ENCODE results near the gene GPR151. TPM values are rescaled to one million over a fixed set of nuclear protein-coding genes. Genes with fewer than 3 reads are reported as not detected.

Gene GPR151
- total and polyA plus RNA-seq, 2 of the 13 experiments (the other 11 are each of a cell fraction or from before 2014, with no cell fraction given), result not detected

DNA sequence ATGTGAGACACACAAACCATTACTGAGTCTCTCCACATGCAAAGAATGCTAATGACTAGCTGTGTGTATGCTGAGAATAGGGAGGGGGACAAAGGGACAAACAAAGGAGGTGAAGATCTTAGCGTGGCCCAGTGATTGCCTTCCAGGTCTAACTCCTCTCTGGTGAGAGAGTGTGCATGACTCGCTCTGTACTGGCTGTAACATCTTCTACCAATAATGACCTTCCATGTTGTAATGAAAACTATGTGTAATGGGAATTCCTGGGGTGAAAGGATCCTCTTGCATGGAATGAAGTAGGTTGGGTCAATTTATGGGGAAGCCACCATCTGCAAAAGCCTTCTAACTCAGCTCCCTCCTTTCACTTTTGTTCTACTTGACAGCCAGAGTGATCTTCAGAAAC, 24.4 kb upstream of the GPR151 start:
- Histone ChIP-seq H3K79me2 (ENCODE audit: insufficient read depth, low read length) (no peaks in the 10 kb centered on the region), H3K27me3 (ENCODE audit: control insufficient read depth in 1 of 2, insufficient read depth in 2 of 2, low read length in 2 of 2) (no peaks in the 10 kb centered on the region), H3K9ac (ENCODE audit: insufficient read depth, low read depth, low read length) (no peak overlapping the region), H3K4me3 (replicated peaks in 1 of 3; ENCODE audit: insufficient read depth in 1 of 3, low read depth in 2 of 3, low read length in 3 of 3) (no peak overlapping the region), H2AFZ (ENCODE audit: low read length) (no peak overlapping the region), H3K27ac (ENCODE audit: extremely low read length, insufficient read depth, low read length) (no peak overlapping the region), H4K20me1 (ENCODE audit: insufficient read depth, low read length) (no peaks in the 10 kb centered on the region), H3K4me1 (ENCODE audit: insufficient read depth, low read length) (no peaks in the 10 kb centered on the region), H3K9me3 (ENCODE audit: low read length) (no peaks in the 10 kb centered on the region), H3K4me2 (ENCODE audit: low read depth, low read length) (no peak overlapping the region), H3K36me3 (replicated peaks in 1 of 2; ENCODE audit: control insufficient read depth in 1 of 2, insufficient read depth in 2 of 2, low read length in 2 of 2) (no peaks in the 10 kb centered on the region)
- ATAC-seq (no peak), DNase-seq (ENCODE audit: low spot score) (no peak), FAIRE-seq (no peak)
- ChIA-PET CTCF (ENCODE audit: low intra/inter-chr PET ratio, low total read pairs) (no interaction called here), POLR2A (no interaction called here)
- intact Hi-C loops (cut with micrococcal nuclease; ENCODE audit: unreplicated experiment) (loop anchor here (5.0 kb wide), 1 partner anchor 82 kb away; no protein-coding TSS in a partner anchor), in situ Hi-C loops (cut with HindIII; ENCODE audit: extremely low pct_ligation_motif_present, low pct_unique_long_range_greater_than_20kb) (loop anchor here (5.0 to 10.0 kb wide), 2 partner anchors 427 to 644 kb away; no protein-coding TSS in a partner anchor)
- TF ChIP-seq ISX (CRISPR knock-in tag; conservative IDR thresholded peaks at IDR 0.05), result no peak
- no peak for TF ChIP-seq FOXO1 (CRISPR knock-in tag; IDR thresholded peaks at IDR 0.05)
- TF ChIP-seq, protein P1, sequence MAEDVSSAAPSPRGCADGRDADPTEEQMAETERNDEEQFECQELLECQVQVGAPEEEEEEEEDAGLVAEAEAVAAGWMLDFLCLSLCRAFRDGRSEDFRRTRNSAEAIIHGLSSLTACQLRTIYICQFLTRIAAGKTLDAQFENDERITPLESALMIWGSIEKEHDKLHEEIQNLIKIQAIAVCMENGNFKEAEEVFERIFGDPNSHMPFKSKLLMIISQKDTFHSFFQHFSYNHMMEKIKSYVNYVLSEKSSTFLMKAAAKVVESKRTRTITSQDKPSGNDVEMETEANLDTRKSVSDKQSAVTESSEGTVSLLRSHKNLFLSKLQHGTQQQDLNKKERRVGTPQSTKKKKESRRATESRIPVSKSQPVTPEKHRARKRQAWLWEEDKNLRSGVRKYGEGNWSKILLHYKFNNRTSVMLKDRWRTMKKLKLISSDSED (CRISPR knock-in tag; IDR thresholded peaks at IDR 0.05), result no peak
- no peak for TF ChIP-seq SP4 (CRISPR knock-in tag; IDR thresholded peaks at IDR 0.05)
- TF ChIP-seq CBX1 (IDR thresholded peaks at IDR 0.05; ENCODE audit: low read depth), result no peak
- TF ChIP-seq ZMYM4 (CRISPR knock-in tag; IDR thresholded peaks at IDR 0.05), result no peak
- TF ChIP-seq, protein P2, sequence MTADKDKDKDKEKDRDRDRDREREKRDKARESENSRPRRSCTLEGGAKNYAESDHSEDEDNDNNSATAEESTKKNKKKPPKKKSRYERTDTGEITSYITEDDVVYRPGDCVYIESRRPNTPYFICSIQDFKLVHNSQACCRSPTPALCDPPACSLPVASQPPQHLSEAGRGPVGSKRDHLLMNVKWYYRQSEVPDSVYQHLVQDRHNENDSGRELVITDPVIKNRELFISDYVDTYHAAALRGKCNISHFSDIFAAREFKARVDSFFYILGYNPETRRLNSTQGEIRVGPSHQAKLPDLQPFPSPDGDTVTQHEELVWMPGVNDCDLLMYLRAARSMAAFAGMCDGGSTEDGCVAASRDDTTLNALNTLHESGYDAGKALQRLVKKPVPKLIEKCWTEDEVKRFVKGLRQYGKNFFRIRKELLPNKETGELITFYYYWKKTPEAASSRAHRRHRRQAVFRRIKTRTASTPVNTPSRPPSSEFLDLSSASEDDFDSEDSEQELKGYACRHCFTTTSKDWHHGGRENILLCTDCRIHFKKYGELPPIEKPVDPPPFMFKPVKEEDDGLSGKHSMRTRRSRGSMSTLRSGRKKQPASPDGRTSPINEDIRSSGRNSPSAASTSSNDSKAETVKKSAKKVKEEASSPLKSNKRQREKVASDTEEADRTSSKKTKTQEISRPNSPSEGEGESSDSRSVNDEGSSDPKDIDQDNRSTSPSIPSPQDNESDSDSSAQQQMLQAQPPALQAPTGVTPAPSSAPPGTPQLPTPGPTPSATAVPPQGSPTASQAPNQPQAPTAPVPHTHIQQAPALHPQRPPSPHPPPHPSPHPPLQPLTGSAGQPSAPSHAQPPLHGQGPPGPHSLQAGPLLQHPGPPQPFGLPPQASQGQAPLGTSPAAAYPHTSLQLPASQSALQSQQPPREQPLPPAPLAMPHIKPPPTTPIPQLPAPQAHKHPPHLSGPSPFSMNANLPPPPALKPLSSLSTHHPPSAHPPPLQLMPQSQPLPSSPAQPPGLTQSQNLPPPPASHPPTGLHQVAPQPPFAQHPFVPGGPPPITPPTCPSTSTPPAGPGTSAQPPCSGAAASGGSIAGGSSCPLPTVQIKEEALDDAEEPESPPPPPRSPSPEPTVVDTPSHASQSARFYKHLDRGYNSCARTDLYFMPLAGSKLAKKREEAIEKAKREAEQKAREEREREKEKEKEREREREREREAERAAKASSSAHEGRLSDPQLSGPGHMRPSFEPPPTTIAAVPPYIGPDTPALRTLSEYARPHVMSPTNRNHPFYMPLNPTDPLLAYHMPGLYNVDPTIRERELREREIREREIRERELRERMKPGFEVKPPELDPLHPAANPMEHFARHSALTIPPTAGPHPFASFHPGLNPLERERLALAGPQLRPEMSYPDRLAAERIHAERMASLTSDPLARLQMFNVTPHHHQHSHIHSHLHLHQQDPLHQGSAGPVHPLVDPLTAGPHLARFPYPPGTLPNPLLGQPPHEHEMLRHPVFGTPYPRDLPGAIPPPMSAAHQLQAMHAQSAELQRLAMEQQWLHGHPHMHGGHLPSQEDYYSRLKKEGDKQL (CRISPR knock-in tag; IDR thresholded peaks at IDR 0.05; ENCODE audit: low read depth), result no peak
- TF ChIP-seq HOXD1 (CRISPR knock-in tag; IDR thresholded peaks at IDR 0.05), result no peak
- TF ChIP-seq RORA (CRISPR knock-in tag; IDR thresholded peaks at IDR 0.05), result no peak
- no peak for TF ChIP-seq YEATS4 (CRISPR knock-in tag; IDR thresholded peaks at IDR 0.05; ENCODE audit: borderline replicate concordance)
- TF ChIP-seq PITX1 (CRISPR knock-in tag; IDR thresholded peaks at IDR 0.05), result no peak
- TF ChIP-seq ZNF24 (IDR thresholded peaks at IDR 0.05), result no peak
- TF ChIP-seq ZBTB1 (CRISPR knock-in tag; IDR thresholded peaks at IDR 0.05; ENCODE audit: borderline replicate concordance), result no peak
- TF ChIP-seq, protein P3, sequence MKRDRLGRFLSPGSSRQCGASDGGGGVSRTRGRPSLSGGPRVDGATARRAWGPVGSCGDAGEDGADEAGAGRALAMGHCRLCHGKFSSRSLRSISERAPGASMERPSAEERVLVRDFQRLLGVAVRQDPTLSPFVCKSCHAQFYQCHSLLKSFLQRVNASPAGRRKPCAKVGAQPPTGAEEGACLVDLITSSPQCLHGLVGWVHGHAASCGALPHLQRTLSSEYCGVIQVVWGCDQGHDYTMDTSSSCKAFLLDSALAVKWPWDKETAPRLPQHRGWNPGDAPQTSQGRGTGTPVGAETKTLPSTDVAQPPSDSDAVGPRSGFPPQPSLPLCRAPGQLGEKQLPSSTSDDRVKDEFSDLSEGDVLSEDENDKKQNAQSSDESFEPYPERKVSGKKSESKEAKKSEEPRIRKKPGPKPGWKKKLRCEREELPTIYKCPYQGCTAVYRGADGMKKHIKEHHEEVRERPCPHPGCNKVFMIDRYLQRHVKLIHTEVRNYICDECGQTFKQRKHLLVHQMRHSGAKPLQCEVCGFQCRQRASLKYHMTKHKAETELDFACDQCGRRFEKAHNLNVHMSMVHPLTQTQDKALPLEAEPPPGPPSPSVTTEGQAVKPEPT (CRISPR knock-in tag; IDR thresholded peaks at IDR 0.05; ENCODE audit: low read depth), result no peak
- TF ChIP-seq TSC22D2 (CRISPR knock-in tag; IDR thresholded peaks at IDR 0.05; ENCODE audit: borderline replicate concordance), result no peak
- no peak for TF ChIP-seq TARDBP (CRISPR knock-in tag; IDR thresholded peaks at IDR 0.05)
- 47% methylated on average over 2 of the region's 2 CpGs for WGBS (ENCODE audit: low lambda C conversion rate)
- no TSS peak for BruUV-seq (replicated peaks)
